ENCODE data around the gene GPR161. TPM values are rescaled to one million over a fixed set of nuclear protein-coding genes. Genes with fewer than 3 reads are reported as not detected.

The GPR161 gene
- total RNA-seq, 1 experiment from 2014 or later: 13.7 TPM

DNA sequence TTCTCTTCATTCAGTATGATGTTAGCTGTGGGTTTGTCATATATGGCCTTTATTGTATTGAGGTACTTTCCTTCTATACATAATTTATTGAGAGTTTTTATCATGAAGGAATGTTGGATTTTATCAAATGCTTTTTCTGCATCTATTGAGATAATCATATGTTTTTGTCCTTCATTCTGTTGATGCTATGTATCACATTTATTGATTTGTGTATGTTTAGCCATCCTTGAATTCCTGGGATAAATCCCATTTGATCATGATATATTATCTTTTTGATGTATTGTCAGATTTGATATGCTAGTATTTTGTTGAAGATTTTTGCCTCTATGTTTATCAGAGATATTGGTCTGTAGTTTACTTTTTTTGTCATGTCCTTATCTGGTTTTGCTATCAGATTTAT, 20.9 kb upstream of the GPR161 start:
- no peak overlapping the region for H3K9ac ChIP-seq (ENCODE audit: low read length)
- no peaks in the 10 kb centered on the region for H3K36me3 ChIP-seq (ENCODE audit: control insufficient read depth in 1 of 2, insufficient read depth in 2 of 2, low read length in 2 of 2)
- H3K9me2 ChIP-seq (ENCODE audit: insufficient read depth): no peaks in the 10 kb centered on the region
- BruUV-seq (replicated peaks): no TSS peak
- TF ChIP-seq, protein P1, sequence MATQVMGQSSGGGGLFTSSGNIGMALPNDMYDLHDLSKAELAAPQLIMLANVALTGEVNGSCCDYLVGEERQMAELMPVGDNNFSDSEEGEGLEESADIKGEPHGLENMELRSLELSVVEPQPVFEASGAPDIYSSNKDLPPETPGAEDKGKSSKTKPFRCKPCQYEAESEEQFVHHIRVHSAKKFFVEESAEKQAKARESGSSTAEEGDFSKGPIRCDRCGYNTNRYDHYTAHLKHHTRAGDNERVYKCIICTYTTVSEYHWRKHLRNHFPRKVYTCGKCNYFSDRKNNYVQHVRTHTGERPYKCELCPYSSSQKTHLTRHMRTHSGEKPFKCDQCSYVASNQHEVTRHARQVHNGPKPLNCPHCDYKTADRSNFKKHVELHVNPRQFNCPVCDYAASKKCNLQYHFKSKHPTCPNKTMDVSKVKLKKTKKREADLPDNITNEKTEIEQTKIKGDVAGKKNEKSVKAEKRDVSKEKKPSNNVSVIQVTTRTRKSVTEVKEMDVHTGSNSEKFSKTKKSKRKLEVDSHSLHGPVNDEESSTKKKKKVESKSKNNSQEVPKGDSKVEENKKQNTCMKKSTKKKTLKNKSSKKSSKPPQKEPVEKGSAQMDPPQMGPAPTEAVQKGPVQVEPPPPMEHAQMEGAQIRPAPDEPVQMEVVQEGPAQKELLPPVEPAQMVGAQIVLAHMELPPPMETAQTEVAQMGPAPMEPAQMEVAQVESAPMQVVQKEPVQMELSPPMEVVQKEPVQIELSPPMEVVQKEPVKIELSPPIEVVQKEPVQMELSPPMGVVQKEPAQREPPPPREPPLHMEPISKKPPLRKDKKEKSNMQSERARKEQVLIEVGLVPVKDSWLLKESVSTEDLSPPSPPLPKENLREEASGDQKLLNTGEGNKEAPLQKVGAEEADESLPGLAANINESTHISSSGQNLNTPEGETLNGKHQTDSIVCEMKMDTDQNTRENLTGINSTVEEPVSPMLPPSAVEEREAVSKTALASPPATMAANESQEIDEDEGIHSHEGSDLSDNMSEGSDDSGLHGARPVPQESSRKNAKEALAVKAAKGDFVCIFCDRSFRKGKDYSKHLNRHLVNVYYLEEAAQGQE (IDR thresholded peaks at IDR 0.05; ENCODE audit: low read depth): no peak
- TF ChIP-seq, protein P2, sequence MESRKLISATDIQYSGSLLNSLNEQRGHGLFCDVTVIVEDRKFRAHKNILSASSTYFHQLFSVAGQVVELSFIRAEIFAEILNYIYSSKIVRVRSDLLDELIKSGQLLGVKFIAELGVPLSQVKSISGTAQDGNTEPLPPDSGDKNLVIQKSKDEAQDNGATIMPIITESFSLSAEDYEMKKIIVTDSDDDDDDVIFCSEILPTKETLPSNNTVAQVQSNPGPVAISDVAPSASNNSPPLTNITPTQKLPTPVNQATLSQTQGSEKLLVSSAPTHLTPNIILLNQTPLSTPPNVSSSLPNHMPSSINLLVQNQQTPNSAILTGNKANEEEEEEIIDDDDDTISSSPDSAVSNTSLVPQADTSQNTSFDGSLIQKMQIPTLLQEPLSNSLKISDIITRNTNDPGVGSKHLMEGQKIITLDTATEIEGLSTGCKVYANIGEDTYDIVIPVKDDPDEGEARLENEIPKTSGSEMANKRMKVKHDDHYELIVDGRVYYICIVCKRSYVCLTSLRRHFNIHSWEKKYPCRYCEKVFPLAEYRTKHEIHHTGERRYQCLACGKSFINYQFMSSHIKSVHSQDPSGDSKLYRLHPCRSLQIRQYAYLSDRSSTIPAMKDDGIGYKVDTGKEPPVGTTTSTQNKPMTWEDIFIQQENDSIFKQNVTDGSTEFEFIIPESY (IDR thresholded peaks at IDR 0.05; ENCODE audit: extremely low read depth, insufficient replicate concordance, low read length): no peak
- TF ChIP-seq FOSL1 (IDR thresholded peaks at IDR 0.05; ENCODE audit: low read depth): no peak
- no peak for TF ChIP-seq RAD21 (IDR thresholded peaks at IDR 0.05; ENCODE audit: low read depth)
- no peaks in the 10 kb centered on the region for H3K9me3 ChIP-seq (ENCODE audit: control insufficient read depth in 1 of 2, insufficient read depth in 1 of 2, low read depth in 1 of 2, low read length in 2 of 2)
- no peaks in the 10 kb centered on the region for H3K4me1 ChIP-seq (ENCODE audit: control insufficient read depth in 1 of 2, insufficient read depth in 2 of 2, low read length in 2 of 2)
- CTCF ChIA-PET: no interaction called here
- intact Hi-C loops (cut with micrococcal nuclease): no loop called here
- DNase-seq (ENCODE audit: low read depth, low spot score): no peak
- POLR2A ChIA-PET: no interaction called here
- no peak overlapping the region for H3K4me2 ChIP-seq (ENCODE audit: low read length)
- H3K4me3 ChIP-seq (replicated peaks in 1 of 2; ENCODE audit: low read depth in 1 of 2, low read length in 2 of 2): no peak overlapping the region
- H3K79me2 ChIP-seq (ENCODE audit: insufficient read depth, low read length): no peaks in the 10 kb centered on the region
- no peak for ATAC-seq
- RAD21 ChIA-PET (ENCODE audit: low non-redundant PET in 1 of 2, low total read pairs in 2 of 2, uncharacterized antibody in 2 of 2, unreplicated experiment in 2 of 2): no interaction called here
- H3K27ac ChIP-seq (ENCODE audit: low read depth, low read length): no peak overlapping the region
- no peaks in the 10 kb centered on the region for H4K20me1 ChIP-seq (ENCODE audit: insufficient read depth)
- no peak overlapping the region for H2AFZ ChIP-seq (ENCODE audit: low read depth, low read length, poor library complexity, severe bottlenecking)
- no peaks in the 10 kb centered on the region for H3K27me3 ChIP-seq (ENCODE audit: insufficient read depth, low read length)
